Fibroblast of pulmonary artery (primary cell): ENCODE data around the gene BLOC1S4.

Source experiments
- DNase-seq: peaks from one replicate; pipeline ENCODE4 v3.0.0-alpha.2; 2010; ENCODE audit warnings: low read depth
- H3K4me3 ChIP-seq: replicated peaks from 2 replicates; pipeline ENCODE4 v1.5.1; 2011; ENCODE audit warnings: low read depth, mild to moderate bottlenecking, control low read depth, low read length, moderate library complexity
- TF ChIP-seq, protein P1 (sequence below): IDR thresholded peaks from 2 replicates; pipeline ENCODE4 v1.5.1; 2011; ENCODE audit warnings: mild to moderate bottlenecking, control low read depth, low read length, inconsistent platforms; ENCODE audit errors: missing control alignments

BLOC1S4 gene

DNA sequence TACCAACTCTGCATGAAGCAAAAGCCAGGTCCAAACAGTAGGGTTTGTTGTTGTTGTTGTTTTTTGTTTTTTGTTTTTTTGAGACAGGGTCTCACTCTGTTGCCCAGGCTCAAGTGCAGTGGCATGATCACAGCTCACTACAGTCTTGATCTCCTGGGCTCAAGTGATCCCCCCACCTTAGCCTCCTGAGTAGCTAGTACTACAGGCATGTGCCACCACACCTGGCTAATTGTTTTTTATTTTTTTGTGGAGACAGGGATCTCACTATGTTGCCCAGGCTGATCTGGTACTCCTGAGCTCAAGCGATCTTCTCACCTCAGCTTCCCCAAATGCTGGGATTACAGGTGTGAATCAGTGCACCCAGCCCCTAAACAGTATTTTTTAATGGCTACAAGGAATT lies 16.1 kb upstream of the BLOC1S4 start:
- no peak for DNase-seq
- no peak overlapping the region for H3K4me3 ChIP-seq
- TF ChIP-seq, protein P1, sequence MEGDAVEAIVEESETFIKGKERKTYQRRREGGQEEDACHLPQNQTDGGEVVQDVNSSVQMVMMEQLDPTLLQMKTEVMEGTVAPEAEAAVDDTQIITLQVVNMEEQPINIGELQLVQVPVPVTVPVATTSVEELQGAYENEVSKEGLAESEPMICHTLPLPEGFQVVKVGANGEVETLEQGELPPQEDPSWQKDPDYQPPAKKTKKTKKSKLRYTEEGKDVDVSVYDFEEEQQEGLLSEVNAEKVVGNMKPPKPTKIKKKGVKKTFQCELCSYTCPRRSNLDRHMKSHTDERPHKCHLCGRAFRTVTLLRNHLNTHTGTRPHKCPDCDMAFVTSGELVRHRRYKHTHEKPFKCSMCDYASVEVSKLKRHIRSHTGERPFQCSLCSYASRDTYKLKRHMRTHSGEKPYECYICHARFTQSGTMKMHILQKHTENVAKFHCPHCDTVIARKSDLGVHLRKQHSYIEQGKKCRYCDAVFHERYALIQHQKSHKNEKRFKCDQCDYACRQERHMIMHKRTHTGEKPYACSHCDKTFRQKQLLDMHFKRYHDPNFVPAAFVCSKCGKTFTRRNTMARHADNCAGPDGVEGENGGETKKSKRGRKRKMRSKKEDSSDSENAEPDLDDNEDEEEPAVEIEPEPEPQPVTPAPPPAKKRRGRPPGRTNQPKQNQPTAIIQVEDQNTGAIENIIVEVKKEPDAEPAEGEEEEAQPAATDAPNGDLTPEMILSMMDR: no peak

DNA sequence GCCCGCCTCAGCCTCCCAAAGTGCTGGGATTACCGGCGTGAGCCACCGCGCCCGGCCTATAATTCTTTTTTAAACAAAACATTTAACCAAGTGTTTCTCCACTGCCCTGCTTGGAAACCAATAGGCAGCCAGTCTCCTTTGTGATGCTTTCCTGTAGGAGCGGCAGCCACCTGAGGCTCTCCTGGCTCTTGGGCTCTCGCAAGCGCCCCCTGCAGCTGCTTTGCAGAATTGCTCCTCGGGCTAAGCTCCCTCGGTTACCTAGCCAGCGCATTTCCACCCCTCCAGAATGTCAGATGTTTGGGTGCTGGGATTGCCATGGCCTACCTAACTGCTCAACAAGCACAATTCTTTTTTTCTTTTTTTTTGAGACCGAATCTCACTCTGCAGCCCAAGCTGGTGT lies 14.6 kb upstream of the BLOC1S4 start:
- H3K4me3 ChIP-seq: no peak overlapping the region
- TF ChIP-seq, protein P1: peak; percentile 25
- DNase-seq: no peak

DNA sequence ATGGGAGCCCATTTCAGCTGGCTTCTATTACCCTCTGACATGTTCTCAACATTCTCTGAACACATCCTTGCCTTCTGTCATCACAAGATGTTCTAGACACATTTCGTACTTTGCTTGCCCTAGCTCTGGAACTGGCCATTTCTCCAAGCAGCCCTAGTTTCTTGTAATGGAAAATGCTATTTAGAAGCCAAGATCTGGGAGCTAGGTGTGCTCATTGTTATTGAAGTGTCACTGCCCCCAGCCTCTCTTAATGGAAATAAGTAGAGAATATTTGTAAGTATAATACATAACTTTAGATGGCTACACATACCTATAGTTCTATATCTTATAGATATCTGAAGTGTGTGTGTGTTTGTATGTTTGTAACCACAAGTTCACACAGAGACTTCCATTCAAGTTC lies 13.2 kb upstream of the BLOC1S4 start:
- TF ChIP-seq, protein P1: no peak
- no peak for DNase-seq

DNA sequence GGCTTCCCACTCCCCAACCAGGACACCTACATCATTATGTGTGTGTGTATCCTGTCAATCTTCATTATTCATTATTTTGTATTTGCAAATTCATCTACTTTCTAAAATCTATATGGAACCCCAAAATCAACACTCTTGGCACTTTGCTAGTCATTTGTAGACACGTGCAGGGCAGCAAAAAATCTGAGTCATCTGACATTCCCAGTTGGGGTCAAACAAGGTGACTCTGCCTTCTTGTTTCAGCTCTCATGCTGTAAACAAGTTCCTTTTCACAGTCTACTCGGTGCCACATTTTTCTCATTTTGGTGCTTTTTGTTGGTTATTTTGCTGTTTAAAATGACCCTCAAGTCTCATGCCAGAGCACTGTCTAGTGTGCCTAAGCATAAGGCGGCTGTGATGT lies 12.2 kb upstream of the BLOC1S4 start:
- no peak overlapping the region for H3K4me3 ChIP-seq
- TF ChIP-seq, protein P1: no peak
- no peak for DNase-seq

More for the DNA sequence above, 13.2 kb upstream of the BLOC1S4 start:
- H3K4me3 ChIP-seq: no peak overlapping the region

DNA sequence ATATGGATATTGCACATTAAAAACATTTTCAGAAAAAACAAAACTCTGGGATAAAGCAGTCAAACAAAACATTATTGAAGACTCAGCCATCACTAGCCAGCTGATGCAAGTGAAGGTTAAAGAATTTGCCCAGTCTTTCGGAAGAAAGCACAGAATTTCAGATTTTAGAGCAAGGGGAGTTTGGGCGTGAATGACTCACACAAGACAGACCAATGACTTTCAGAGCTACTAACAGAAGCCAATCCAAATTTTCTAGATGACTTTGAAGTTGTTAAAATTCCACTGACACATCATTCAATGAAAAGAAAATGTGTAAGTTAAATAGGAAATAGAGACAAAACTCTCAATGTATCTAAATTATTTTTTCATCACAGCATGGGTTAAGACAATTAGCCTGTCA lies 10.3 kb upstream of the BLOC1S4 start:
- TF ChIP-seq, protein P1: no peak
- no peak overlapping the region for H3K4me3 ChIP-seq
- DNase-seq: no peak

DNA sequence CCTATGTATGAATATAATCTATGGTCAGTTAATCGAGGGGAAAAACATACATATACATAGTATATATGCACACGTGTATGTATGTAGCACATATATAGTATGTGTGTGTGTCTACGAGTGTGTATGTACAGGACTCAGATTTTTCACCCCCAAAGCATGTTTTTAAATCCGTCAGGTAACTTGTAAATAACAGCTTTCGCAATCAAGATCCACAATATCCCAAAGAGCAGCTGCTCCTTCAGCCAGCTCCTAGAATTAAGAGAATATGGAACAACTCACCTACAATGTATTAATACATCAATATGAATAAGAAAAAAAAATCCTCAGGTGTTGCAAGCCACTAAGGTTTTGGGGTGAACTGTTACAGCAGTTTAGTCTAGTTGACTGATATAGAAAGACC lies 9.8 kb upstream of the BLOC1S4 start:
- no peak for DNase-seq
- TF ChIP-seq, protein P1: no peak
- H3K4me3 ChIP-seq: no peak overlapping the region

DNA sequence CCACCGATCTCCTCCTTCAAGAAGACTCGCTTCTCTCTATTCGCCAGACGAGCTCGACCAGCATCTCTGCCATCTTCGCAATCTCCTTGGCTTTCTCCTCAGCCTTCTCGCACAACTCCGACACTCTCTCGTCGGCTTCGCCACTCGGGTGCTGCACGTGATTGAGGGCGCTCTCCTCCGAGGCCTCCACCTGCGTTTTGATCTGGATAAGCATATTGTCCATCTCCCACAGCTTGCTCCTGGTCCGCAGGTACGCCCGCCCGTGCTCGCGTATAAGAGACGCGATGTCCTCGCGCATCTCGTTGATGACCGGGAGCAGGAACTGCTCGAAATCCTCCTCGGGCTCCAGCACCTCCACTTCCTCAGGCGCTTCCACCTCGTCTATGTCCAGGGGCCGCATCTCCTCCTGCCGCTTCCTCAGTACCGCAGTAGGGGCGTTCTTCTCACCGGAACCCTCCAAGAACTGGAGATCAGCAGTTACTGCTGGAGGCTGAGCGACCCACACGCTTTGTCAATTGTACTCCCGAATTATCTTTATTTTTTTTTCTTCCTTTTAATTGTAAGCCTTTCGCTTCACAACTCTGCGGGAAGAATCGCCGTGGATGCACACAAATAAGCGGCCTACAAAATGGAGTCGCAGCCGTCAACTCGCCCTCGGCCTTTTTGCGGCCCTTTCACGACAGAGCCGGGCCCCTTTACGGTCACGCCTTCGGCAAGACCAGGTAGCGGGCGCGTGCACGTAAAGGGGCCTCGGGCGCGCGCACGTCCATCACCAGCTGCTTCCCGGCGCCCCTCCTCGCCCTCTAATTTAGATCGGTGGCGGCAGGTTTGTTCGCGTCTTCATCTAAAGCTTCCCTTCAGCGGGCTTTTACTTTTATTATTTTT lies 6.5 kb upstream of the BLOC1S4 start, which contains the start of gene MRFAP1L1:
Gene MRFAP1L1, minus strand, starts transcription at position 636 of the 885 bp plus-strand sequence. Its CDS starts 236 bp downstream, at position 400.
- peak; percentile 98 for DNase-seq
- peak within 1 kb of the TSS; percentile 79 for H3K4me3 ChIP-seq
- TF ChIP-seq, protein P1: peak; percentile 17
